GM19043 (cell line): Measurements from ENCODE around the gene MOGAT1.

Experiments used
- ATAC-seq: cut with Tn5 transposase; IDR thresholded peaks from one replicate; pipeline ENCODE4 v1.9.1; 2021; ENCODE audit warnings: low read depth; ENCODE audit not compliant: unreplicated experiment

The MOGAT1 gene

GRCh38 chr2:222671259-222672067, at the start of gene MOGAT1:
Gene MOGAT1 (plus strand): TSS chr2:222671658. CDS start chr2:222671786, 128 bp downstream.
- ATAC-seq: no peak

DNA sequence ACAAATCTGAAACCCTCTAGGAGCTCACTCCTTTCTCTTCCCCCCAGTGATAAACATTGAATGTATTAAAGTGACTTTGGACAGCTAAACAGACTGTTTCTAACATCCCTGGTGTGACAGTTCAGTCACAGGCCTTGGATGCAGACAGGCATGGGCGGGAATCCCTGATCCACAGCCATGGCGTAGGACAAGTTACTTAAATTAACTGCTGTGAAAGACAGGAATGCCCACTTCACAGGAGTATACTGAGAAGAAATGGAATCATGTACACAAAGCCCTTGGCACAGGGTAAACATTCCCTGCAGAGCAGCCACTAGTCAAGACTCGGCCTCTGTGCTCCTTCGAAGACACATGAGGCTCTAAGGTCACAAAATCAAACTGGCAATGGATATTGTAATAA, 49.6 kb upstream of the MOGAT1 start:
- no peak for ATAC-seq

GRCh38 chr2:222622910-222623309, 48.5 kb upstream of the MOGAT1 start:
- no peak for ATAC-seq

- no peak for ATAC-seq
These were observed 47.6 kb upstream of the MOGAT1 start for GRCh38 chr2:222623756-222624309.

- no peak for ATAC-seq
These were observed 43.7 kb upstream of the MOGAT1 start for GRCh38 chr2:222627764-222628163.

- ATAC-seq: no peak
These were observed 36.2 kb upstream of the MOGAT1 start for GRCh38 chr2:222635295-222635694.

DNA sequence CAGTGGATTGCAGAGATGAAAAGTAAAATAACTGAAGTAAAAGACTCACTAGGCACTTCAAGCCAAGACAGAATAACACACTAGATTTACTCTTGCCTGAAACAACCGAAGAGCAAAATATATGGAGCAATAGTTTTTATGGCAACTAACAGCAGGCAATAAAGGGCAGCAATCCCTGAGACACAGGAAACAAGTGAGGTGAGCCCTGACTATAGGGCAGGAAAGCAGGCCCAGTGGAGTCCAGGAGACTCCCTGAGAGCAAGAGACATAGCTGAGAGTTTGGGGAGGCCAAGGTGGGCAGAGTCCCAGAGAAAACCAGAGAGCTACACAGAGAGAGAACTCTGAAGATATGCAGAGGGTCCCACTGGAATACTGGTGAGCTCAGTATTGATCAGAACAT, 34.4 kb upstream of the MOGAT1 start:
- no peak for ATAC-seq

- ATAC-seq: no peak
These were observed 30.1 kb upstream of the MOGAT1 start for GRCh38 chr2:222641336-222641735.

DNA sequence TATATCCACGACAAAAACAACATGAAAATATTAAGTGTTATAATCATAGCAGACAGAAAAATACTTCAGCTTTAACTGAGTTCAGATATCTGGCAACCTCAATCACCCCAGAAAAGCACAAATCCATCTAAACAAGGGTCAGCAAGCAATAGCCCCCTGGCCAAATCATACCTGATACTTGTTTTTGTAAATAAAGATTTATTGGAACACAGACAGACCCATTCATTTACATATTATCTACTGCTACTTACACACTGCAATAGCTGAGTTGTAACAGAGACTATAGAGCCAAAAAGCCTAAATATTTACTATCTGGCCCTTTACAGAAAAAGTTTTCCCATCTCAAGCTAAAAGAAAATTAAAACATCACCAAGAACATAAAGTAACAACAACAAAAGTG, 28.3 kb upstream of the MOGAT1 start:
- no peak for ATAC-seq

DNA sequence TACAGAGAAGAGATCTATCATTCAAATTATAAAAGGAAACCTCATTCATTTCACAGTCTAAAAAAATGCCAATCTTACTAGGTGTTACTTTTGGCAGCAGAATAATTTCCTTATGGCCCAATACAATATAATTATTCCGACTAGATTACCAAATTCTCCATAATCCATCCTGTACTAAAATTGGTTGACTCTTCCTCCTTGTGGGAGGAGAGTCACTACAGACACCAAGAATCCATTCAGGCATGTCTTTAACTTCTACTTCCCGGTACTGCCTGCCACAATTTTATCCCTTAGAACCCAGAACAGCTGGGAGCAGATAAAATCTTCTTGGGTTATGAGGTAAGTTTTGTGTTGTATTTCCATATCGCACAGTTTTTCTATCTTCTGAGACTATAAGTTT, 25.4 kb upstream of the MOGAT1 start:
- no peak for ATAC-seq

DNA sequence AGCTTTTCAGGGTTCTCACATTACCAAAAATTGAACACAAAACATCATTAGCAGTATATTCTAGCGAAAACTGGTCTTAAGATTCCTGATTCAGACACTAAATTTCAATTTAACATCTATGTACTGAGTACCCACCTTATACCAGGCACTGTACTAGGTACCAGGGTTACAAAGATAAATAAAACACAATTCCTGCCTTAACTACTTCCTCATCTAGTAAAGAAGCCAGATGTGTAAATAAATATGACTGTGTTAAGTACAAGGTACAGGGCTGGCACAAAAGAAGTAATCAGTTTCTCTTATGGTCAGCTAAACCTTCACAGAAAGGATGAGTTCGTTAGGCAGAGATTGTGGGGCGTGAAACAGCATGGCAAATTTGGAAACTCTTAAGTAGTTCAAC, 21.7 kb upstream of the MOGAT1 start:
- no peak for ATAC-seq

DNA sequence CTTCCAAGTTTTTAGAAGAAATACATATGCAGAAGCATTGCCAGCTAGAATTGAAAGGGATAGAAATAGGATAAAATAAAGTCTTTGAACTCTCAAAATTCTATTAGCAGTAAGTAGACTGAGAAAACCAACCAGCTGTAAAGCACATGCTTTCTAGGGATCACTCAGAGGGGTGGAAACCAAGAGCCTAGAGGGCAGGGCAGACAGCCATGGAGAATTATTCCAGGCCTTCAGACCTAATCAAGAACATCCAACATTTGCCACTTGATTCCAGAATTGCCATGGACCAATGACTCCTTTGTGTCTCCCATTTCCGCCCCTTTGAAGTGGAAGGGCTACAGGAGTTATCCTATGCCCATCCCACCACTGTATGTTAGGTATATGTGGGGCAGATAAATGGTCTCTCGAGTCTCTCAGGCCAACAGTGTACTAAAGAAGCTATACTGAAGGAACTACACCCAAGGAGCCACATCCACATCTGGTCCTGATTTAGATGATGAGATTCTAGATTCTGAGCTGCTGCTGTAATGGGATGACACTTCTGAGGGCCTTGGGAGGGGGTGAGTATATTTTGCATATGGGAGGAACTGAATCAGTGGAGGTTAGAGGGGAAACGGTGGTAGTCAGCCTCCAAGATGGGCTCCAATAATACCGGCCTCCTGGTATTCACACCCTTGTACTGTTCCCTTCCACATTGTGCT, 19.6 kb upstream of the MOGAT1 start:
- ATAC-seq: no peak

- no peak for ATAC-seq
These were observed 18.8 kb upstream of the MOGAT1 start for GRCh38 chr2:222652491-222653255.

- ATAC-seq: no peak
These were observed 18.2 kb upstream of the MOGAT1 start for GRCh38 chr2:222653280-222653679.

- ATAC-seq: peak; percentile 89
These were observed 15.5 kb upstream of the MOGAT1 start, which contains the start of gene FARSB for GRCh38 chr2:222655787-222656525. Gene FARSB (minus strand): TSS chr2:222656092. CDS start chr2:222656073, 19 bp downstream.

DNA sequence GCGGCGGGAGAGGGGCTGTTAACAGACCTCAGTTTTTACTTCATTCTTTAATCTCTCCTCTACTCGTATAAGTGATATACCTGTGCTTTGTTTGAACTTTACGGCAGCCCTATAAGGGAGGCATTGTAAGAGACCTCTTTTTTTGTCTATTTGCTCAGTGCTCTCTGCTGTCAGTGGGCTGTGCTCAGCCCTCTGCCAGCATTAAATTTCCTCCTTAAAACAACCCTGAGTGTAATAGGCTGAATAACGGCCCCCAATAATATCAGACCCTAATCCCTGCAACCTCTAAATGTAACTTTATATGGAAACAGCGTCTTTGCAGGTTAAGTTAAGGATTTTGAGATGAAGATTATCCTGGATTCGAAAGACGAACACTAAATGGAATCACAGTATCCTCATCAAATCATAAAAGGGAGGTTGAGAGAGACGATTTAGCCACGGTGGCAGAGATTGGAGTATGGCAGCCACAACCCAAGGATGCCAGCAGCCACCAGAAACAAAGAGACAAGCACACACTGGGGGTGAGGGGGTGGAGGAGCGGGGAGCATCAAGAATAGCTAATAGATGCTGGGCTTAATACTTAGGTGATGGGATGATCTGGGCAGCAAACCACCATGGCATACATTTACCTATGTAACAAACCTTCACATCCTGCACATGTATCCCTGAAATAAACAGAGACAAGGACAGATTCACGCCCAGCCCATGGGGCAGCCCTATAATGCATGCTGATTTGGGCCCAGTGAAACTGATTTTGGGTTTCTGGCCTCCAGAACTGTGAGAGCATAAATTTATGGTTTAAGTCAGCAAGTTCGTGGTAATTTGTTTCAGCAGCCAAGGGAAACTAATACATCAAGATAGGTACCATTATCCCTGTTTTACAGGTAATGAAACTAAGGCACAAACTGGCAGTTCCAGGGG, 14.7 kb upstream of the MOGAT1 start:
- peak; percentile 19 for ATAC-seq

- no peak for ATAC-seq
These were observed 8.0 kb upstream of the MOGAT1 start for GRCh38 chr2:222663479-222663878.

DNA sequence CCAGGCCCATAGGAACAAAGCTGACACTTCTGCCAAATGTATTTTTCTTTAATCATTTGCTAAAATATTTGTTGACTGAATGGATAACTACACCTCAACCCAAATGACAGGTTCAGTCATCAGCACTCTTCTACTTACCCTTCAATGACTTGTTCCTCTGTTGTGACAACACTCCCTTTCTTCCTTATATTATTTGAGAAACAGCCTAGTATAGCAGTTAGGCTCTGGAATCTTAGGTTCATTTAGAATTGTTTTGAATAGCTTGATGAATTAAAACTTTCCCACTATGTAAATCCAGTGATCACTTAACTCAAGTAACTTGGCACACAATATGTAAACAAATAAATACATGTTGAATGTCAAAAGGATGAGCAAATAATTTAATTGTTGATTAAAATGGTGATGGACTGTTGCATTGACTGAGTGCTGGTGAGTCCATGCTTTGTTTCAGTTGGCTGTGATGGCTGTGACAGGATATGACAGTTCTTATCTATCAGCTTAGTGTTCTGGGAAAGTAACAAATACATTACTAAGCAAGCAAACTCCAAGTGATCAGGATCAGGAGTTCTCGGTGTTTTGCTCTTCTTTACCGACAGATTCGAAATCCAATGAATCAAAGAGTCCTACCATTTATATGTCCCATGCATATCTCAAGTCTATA, 2.8 kb upstream of the MOGAT1 start:
- no peak for ATAC-seq

DNA sequence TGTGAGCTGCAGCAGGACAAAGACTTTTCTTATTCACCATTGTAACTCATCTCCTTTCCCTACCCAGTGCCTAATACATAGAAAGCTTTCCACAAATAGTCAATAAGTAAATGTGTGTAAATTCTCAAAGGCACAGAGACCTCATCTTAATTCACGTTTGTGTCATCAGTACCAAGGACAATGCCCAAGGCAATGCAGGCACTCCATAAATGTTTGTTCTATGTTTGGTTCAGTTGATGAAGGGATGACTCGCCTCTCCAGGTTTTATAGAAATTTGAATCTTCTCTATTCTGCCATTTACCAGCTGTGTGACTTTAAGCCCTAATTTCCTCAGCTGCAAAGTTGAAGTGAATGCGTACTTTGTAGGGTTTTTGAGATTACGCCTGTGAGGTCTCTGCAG, 2.1 kb upstream of the MOGAT1 start:
- no peak for ATAC-seq
